UCSD-AML1 (cell line): Measurements from ENCODE around the gene FARS2.

Experiments
- DNase-seq: peaks from one replicate; lab custom pipeline; 2025; ENCODE audit not compliant: unreplicated experiment; lab: John Stamatoyannopoulos, UW

The FARS2 gene

GRCh38 chr6:5316951-5317350, 55.6 kb downstream of the FARS2 start:
- no peak for DNase-seq

DNA sequence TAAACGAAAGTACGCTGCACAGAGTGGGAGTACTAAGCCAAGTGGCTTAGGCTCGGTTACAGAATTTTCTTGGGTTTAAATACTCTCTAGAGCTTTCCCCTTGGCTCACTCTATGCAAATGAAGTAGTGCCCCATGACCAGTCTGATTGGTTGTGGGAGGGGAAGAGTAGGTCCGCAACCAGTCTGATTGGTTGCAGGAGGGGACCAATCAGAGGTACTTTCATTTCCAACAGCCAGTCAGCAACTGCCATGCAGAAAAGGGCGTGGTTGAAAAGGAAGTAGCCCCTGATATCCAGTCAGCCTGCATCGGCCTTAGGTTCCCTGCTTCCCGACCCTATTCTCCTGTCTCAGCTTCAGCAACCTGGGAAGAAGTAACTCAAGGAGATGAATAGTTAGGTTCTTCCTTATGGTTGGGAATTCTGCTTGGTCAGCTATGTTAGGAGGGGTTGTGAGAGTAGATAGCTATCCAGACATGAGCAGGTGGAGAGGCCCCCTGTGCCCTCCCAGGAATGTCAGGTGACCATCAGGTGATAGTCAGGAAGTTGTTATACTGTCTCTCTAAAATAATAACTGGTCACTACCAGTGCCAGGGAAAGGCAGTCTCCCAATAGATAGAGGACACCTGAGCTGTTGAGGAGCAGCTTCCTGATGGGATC, 57.4 kb downstream of the FARS2 start:
- no peak for DNase-seq

DNA sequence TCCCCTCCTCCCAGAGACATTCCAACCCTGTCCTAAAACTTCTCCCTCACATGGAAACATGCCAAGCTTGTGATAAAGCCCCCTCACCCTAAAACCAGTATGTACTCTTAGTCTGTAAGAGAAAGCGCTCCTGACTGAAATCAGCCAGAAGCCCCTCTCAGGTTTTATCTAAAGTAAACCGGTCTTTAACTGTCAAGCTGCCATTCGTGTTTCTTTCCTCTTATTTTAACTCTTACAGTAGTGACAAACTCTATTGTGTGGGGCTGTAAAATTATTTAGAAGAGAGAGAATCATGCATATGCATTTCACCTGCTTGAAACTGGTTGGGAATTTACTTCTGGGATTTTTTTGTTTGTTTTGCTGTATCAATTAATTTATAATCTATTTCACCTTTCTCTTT, 62.7 kb downstream of the FARS2 start:
- DNase-seq = no peak

- no peak for DNase-seq
These were observed 63.9 kb downstream of the FARS2 start for GRCh38 chr6:5325173-5325572.

DNA sequence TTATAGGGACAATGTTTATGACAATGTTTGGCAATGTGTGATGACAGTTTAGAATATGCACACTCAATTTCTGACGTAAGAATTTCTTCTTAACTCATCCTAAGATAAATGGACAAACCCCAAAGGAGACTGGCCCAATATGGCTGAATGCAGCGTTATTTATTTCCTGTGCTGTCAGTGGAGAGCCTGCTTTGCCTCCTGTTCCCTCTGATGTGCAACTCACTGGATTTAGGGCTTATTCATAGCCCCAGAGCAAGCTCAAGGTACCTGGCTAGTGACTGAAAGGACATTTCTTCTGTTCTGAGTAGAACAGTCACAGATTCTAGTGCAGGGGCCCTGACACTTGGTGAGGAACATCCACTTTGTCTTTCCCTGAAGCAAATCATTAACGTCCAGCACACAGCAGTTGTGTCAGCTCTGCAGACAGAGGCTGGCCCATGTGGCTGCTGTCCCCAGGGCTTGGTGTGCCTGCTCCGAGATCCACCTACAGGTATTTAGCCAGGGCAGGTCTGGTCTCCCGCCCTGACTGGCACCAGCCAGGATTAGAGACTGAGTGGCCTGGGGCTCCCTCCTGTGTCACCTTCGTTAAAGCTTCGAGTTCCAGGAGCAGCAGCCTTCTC, 64.8 kb downstream of the FARS2 start:
- DNase-seq = no peak

GRCh38 chr6:5328800-5329199, 67.5 kb downstream of the FARS2 start:
- no peak for DNase-seq

DNA sequence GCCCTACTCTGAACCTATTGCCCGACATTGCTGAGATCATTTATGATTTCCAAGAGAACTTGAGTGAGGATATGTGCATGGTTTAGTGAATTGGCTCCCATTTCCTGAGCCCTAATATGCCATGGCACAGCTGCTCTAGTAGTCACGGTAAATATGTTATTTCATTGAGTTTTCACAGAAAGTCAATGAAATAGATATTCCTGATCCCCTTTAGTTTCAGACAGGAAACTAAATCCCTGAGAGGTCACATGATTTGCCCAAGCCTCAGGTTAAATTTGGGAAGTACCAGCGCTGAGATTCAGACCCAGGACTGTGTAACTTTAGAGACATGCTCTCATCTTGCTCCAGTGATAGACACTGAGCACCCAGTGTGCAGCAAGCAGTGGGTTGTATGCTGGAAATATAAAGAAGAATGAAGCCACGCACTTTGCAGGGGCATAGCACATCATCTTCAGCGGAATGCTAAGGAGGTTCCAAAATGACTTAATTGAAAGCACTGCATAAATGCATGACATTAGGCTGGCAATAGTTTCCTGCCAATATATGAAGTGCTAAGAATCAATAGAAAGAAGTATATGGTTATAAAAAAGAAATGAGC, 70.6 kb downstream of the FARS2 start:
- DNase-seq = no peak

- DNase-seq = no peak
These were observed 72.3 kb downstream of the FARS2 start for GRCh38 chr6:5333658-5334057.

- no peak for DNase-seq
These were observed 73.0 kb downstream of the FARS2 start for GRCh38 chr6:5334341-5334740.

GRCh38 chr6:5335020-5335419, 73.7 kb downstream of the FARS2 start:
- DNase-seq = no peak

DNA sequence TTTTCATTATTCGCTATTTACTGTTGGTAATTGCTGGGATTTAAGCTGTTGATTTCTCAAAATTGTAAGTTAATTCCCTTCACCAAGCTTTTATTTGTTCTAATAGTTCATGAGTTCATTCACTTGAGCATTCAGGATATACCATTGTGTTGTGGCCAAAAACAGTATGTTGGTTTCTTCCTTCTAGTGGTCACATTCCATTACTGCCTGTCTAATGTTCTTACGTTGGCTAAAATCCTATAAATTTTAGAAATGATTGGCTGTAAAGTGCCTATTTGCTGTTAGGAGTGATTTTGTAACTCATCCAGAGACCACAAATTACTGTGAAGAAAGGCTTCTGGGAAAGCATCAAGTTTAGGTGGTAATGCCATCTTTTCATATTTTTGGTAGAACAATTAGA, 76.3 kb downstream of the FARS2 start:
- no peak for DNase-seq

GRCh38 chr6:5338177-5338960, 77.1 kb downstream of the FARS2 start:
- DNase-seq = no peak

GRCh38 chr6:5339786-5340185, 78.5 kb downstream of the FARS2 start:
- DNase-seq = no peak

GRCh38 chr6:5341845-5342244, 80.5 kb downstream of the FARS2 start:
- no peak for DNase-seq

GRCh38 chr6:5343998-5344397, 82.7 kb downstream of the FARS2 start:
- no peak for DNase-seq

- no peak for DNase-seq
These were observed 84.0 kb downstream of the FARS2 start for GRCh38 chr6:5345324-5345723.

GRCh38 chr6:5351552-5352210, 90.4 kb downstream of the FARS2 start:
- no peak for DNase-seq

DNA sequence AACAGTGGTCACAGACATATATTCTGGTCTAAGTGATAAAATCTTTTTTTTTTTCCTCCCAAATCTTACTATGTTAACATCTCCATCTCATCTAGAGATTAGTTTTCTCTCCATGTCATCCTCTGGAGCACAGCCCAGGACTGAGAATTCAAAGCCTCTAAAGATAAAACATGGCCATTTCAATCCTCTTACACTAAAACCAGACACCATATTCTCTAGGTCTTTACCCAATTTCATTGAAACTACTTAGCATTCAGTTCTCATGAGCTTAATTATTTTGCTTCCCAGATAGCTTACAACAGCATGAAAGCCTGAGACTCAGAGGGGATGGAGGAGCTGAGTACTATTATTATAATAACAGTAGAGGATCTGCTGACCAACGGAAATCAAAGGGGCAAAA, 92.7 kb downstream of the FARS2 start:
- DNase-seq = no peak

- no peak for DNase-seq
These were observed 96.2 kb downstream of the FARS2 start for GRCh38 chr6:5357486-5357885.

DNA sequence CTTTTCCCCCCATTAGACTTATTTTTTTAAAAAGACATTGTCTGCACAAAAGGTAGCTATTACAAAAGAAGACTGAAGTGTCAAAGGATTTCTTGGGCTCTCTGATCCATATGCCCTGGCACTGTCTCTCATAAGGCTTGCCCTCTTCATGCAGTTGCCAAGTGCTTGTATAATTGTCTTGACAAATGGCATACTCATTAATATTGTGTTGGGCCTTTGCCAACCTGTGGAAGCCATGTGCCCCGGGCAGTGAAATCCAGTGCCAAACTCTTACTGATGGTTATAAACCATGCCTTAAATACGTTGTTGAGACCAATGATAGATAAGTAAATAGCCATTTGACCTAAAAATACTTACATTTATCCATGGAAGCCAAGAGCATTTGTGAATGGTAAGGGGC, 98.1 kb downstream of the FARS2 start:
- no peak for DNase-seq

DNA sequence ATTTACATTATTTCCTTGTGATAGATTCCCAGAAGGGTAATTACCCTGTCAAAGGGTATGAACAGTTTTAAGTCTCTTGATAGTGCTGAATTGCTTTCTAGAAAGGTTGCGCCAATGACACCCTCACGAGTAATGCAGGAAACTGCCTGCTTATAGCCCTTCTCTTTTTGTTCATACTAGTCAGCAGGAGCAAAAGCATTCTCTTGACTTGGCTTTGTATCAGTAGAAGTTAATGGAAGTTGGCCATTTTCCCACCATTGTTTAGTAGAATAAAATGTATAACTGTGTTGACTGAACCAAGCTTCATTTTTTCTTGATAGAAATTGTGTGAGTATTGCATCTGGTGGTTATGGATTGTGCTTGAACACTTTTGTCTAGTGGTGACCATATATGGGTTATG, 100.1 kb downstream of the FARS2 start:
- DNase-seq = no peak
